Activated naive CD4-positive, alpha-beta T cell treated with anti-CD3 and anti-CD28 coated beads, Interleukin-2, amount 50 U/mL, for 24 hours (primary cell): ENCODE data around the gene DOC2A.
"Not testable (repeated sequence)": the region's sequence is repeated elsewhere in the genome, so short reads cannot be mapped to it uniquely, and the experiment has no call there.

Source experiments
- H3K27ac Mint-ChIP-seq: one replicate; pipeline ENCODE4 v1.8.0; 2021; ENCODE audit warnings: mild to moderate bottlenecking, mixed read lengths
- H3K27me3 Mint-ChIP-seq: one replicate; pipeline ENCODE4 v1.8.0; 2021; ENCODE audit warnings: mixed read lengths
- H3K36me3 Mint-ChIP-seq: one replicate; pipeline ENCODE4 v1.8.0; 2021; ENCODE audit warnings: mixed read lengths
- H3K4me1 Mint-ChIP-seq: one replicate; pipeline ENCODE4 v1.8.0; 2021; ENCODE audit warnings: mixed read lengths
- H3K4me3 Mint-ChIP-seq: one replicate; pipeline ENCODE4 v1.8.0; 2021; ENCODE audit warnings: mild to moderate bottlenecking, mixed read lengths
- H3K9me3 Mint-ChIP-seq: one replicate; pipeline ENCODE4 v1.8.0; 2021; ENCODE audit warnings: mixed read lengths

Gene DOC2A

DNA sequence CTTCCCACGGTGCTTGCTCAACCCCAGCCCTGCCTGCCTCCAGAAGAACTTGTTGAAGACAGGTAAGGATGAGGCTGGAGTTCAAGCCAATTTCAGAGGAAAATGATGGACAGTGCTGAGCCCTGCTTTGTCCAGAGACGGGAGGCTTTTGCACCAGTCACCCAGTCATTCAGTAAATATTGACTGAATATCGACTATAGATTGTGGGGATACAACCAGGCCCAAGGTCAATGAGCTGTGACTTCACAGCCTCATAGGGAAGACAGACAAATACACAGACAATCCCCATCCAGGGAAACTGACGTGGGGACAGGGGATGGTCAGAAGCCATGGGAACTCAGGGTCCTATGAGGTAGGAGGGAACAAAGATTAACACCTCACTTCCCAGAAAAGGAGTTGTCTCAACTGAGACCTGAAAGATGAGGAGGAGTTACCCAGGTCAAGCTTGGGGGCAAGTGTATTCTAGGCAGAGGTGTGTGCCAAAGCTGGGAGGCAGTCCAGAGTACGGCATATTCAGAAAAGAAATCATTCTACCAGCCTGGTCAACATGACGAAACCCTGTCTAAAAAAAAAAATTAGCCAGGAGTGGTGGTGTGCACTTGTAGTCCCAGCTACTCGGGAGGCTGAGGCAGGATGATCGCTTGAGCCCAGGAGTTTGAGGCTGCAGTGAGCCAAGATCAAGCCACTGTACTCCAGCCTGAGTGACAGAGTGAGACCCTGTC is 5.9 kb upstream of the DOC2A start:
- Mint-ChIP-seq H3K4me3 (no peak overlapping the region), H3K27me3 (peaks cover 2% of the 10 kb centered on the region), H3K36me3 (no peaks in the 10 kb centered on the region), H3K4me1 (peaks cover 10% of the 10 kb centered on the region), H3K9me3 (no peaks in the 10 kb centered on the region), H3K27ac (peak overlapping the region; percentile 46)

DNA sequence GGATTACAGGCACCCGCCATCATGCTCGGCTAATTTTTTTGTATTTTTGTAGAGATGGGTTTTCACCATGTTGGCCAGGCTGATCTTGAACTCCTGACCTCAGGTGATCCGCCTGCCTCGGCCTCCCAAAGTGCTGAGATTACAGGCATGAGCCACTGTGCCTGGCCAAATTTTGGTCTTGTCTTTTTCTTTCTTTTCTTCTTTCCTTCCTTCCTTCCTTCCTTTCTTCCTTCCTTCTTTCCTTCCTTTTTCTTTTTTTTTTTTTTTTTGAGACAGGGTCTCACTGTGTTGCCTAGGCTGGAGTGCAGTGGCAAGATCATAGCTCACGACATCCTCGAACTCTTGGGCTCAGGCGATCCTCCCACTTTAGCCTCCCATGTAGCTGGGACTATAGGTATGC is 4.6 kb upstream of the DOC2A start:
- not testable (repeated sequence) for H3K36me3 Mint-ChIP-seq, H3K4me3 Mint-ChIP-seq, H3K4me1 Mint-ChIP-seq, H3K9me3 Mint-ChIP-seq, H3K27me3 Mint-ChIP-seq
- H3K27ac Mint-ChIP-seq = peak overlapping the region; percentile 74

DNA sequence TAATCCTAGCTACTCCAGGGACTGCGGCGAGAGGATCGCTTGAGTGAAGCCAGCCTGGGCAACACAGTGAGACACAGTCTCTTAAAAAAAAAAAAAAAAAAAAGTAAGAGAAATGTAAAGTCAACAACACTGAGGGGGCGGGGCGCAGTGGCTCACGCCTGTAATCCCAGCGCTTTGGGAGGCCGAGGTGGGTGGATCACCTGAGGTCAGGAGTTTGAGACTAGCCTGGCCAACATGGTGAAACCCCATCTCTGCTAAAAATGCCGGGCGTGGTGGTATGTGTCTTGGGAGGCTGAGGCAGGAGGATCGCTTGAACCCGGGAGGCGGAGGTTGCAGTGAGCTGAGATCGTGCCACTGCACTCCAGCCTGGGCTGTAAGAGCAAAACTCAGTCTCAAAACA is 1.8 kb upstream of the DOC2A start:
- not testable (repeated sequence) for H3K27ac Mint-ChIP-seq, H3K9me3 Mint-ChIP-seq, H3K36me3 Mint-ChIP-seq, H3K27me3 Mint-ChIP-seq, H3K4me3 Mint-ChIP-seq, H3K4me1 Mint-ChIP-seq

DNA sequence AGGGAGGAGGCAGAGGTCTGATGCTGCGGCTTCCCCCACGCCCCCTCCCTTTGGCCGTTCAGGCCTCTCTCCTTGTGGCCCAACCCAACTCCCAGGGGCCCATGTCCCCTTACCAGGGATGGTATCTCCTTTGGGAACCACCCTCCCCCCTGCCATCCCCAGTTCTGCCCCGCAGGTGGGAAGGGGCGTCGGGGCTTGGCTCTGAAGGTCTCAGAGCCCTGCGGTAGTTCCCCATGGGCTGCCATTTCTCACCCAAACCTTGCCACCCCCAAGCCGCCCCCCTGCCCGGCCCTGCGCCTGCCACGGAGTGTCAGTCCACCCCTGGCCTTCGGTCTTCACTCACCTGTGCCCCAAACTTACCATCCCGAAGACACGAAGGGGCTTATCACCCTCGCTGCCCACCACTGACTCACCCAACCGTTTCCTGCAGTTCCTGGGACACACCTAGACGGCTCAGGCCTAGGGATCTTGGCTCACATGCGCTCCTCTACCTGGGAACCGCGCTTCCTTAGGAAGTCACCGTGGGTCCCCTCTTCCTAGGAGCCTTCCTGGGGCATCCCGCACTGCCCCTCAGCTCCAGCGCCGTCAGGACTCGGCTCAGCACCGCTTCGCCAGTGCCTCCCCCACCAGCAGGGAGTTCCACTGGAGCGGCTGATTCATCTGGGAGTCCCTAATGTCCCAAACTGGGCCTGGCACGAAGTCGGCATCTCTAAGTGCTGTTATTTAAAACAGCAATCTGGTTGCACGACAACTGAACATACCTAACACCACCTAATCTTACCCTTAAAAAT is 1.1 kb upstream of the DOC2A start:
- Mint-ChIP-seq H3K9me3 (no peaks in the 10 kb centered on the region), H3K36me3 (no peaks in the 10 kb centered on the region), H3K27me3 (peaks cover 5% of the 10 kb centered on the region), H3K4me1 (peaks cover 5% of the 10 kb centered on the region), H3K4me3 (peak overlapping the region; percentile 85), H3K27ac (peak overlapping the region; percentile 84)

DNA sequence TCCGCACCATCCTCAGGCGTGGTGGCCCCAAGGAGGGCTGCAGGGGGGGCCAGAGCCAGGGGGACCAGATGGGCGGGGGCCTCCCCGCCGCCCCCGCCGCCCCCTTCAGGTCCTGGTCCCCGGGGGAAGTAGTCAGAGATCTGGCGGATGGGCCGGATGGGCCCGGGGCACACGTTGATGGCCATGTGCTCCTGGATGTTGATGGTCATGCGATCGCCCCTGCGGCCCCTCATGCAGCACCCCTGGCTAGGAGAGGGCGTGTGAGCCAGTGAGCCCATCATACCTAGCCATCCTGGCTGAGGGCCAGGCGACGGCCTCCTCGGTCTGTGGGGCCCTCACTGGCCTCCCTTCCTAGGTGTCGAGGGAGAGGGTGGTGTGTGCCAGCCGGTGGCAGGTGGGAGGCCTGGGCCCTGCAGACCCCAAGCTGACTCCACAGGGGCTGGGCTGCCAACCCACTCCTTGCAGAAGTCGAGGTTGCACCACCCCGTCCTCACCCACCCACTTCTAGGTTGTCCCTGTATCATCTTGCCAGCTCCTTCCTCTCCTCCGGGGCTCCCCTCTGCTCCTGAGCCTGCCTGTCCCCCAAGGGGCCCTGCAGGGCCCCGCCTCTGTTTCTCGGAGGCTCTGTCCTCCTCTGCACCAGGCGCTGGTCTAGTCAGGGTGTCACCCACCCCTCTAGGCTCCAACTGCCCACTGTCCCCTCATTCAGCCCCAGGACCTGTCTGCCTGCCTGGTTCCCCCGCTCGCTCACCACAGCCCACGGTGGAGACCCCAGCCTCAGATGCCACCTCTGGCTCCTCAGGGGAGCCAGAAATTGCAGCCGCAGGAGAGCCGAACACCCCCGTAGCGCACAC is 610 bp downstream of the DOC2A start:
- H3K27ac Mint-ChIP-seq = no peak overlapping the region
- peak overlapping the region; percentile 78 for H3K4me3 Mint-ChIP-seq
- H3K36me3 Mint-ChIP-seq = no peaks in the 10 kb centered on the region
- peaks cover 5% of the 10 kb centered on the region for H3K27me3 Mint-ChIP-seq
- H3K4me1 Mint-ChIP-seq = peaks cover 5% of the 10 kb centered on the region
- no peaks in the 10 kb centered on the region for H3K9me3 Mint-ChIP-seq

DNA sequence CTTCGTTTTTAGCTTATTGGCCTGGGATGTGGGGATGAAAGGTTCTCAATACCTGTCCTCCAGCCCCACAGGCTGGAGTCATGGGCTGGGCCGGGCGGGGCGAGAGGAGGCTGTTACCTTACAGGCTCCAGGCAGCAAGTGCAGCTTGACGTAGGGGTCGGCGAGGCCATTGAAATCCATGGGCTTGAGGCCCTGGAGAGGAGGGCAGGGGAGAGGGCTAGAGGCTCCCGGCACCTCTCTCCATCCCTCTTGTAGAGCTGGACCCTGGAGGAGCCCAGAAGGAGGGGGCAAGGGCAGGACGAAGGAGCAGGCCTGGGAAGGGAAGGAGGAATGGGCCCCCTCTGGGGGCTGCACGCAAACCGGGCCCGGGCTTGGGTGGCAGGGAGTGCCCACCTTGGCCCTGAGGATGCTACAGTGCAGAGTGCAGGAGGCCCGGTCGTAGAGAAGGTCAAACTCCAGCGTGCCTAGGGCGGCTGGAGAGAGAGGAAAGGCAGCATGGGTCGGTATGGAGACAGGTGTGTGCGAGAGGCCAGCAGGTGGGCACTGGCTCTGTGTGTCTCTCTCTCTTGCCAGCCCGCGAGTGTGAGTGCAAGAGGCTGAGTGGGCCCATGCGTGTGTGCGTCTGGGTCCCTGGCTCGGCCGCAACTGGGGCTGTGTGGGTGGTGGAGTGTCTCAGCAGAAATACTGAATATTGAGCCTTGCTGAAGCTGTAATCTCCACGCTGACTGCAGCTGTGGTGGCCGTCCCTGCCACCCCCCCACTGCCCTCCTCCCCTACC is 1.6 kb downstream of the DOC2A start:
- no peaks in the 10 kb centered on the region for H3K36me3 Mint-ChIP-seq
- H3K4me3 Mint-ChIP-seq = no peak overlapping the region
- peak overlapping the region; percentile 30 for H3K27ac Mint-ChIP-seq
- peaks cover 5% of the 10 kb centered on the region for H3K4me1 Mint-ChIP-seq
- no peaks in the 10 kb centered on the region for H3K9me3 Mint-ChIP-seq
- peaks cover 5% of the 10 kb centered on the region for H3K27me3 Mint-ChIP-seq

DNA sequence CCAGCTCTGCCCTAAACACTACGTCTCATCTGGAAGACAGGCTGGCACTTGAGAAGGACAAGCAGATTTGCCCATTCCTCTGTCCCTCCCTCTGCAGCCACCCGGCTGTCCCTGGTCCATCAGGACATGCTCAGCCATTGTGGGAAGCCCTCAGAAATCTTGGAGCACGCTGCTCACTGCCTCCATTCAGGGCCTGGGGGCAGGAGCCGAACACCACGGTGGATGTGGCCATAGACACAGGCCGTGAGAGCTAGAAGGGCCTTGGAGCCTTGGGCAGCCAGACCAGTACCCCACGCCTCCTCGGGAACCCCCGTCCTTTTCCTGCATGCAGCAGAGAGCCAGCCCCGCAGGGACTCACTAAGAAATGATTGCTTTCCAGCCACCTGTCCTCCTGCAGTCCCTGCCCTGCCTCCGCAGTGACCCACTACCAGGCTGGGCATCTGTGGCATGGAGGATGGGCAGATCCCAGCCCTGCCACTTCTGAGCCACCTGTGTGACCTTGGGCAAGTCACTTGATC is 3.4 kb downstream of the DOC2A start:
- Mint-ChIP-seq H3K36me3 (no peaks in the 10 kb centered on the region), H3K27me3 (peaks cover 5% of the 10 kb centered on the region), H3K9me3 (no peaks in the 10 kb centered on the region), H3K27ac (no peak overlapping the region), H3K4me1 (peaks cover 5% of the 10 kb centered on the region), H3K4me3 (no peak overlapping the region)

DNA sequence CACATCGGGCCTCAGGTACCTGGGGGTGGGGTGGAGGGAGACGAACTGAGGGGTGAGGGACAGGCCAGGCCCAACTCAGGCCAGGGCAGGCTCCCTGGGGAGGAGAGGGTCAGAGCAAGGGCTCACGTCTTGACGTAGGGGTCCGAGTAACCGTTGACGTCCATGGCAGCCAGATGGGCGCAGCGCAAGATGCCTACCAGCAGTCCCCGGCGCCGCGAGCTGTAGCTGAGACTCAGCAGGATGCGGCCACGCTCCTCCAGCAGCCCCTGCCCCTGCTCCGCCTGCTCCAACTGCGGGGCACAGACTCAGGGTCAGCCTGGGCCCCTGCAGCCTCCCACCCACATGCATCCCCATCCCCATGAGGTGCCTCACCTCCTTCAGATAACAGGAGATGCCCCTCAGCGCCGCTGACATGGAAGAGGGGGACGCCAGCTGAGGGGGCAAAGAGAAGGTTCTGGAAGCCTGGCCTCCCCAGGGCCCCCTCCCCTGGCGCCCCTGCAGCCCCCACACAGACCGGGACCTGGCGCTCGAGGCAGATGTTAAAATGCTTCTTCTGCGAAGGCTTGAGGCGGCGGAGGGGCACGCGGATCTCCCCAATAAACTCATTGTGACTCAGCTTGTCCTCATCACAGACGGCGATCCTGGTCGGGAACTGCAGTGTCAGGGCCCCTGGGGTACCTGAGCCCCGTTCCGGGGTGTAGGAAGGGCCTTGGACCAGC is 4.0 kb downstream of the DOC2A start:
- H3K36me3 Mint-ChIP-seq = no peaks in the 10 kb centered on the region
- H3K27me3 Mint-ChIP-seq = peaks cover 3% of the 10 kb centered on the region
- H3K9me3 Mint-ChIP-seq = no peaks in the 10 kb centered on the region
- H3K4me3 Mint-ChIP-seq = no peak overlapping the region
- H3K4me1 Mint-ChIP-seq = peaks cover under 1% of the 10 kb centered on the region
- H3K27ac Mint-ChIP-seq = no peak overlapping the region

DNA sequence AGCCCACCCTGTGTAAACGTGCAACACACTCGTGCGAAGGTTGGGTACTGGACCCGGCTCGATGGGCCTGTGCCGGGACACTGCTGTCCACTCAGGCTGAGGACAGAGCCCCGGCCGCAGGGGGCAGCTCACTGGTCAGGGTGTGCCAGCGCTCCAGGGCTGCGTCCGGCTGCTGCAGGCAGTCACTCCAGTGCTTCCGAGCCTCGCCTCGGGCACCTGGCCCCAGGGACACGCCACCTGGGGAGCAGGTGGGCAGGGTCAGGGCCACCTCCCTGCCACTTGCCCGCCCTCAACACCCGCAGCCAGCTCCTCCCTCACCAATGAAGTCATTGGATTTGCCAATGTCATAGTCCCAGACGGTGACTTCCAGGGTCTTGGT is 4.7 kb downstream of the DOC2A start:
- H3K9me3 Mint-ChIP-seq = no peaks in the 10 kb centered on the region
- no peak overlapping the region for H3K4me3 Mint-ChIP-seq
- no peaks in the 10 kb centered on the region for H3K4me1 Mint-ChIP-seq
- no peak overlapping the region for H3K27ac Mint-ChIP-seq
- H3K36me3 Mint-ChIP-seq = no peaks in the 10 kb centered on the region
- peaks cover 3% of the 10 kb centered on the region for H3K27me3 Mint-ChIP-seq

DNA sequence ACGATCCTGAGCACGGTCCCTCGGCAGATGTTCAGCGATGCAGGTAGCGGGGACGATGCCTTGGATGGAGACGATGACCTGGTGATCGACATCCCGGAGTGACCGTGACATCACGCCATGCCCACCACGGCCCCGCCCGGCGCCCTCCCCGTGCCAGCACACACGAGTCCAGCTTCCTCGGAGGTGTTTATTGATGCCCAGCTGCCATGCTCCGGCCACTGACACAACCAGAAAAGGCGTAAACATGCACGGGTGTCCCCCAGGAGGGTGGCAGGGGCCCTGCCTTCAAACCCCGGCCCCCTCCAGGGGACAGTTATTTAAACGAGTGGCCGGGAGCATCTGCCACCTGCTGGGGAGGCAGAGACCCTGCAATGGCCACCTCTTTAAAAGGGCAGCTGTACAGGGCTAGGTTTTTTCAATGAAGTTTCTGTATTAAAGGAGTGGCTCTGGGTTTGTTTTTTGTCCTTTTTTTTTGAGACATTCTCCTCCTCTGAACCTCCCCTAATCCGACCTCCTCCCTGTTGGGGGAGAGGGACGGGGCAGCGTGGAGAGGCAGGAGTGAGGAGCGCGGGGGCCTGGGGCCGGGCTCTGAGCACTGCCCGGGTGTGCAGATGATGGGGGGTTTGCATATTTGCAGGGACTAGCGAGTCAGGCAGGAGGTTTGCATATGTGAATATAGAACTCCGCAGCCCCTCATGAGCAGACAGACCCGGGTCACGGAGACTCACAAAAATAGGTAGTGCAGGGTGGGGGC is 5.3 kb downstream of the DOC2A start:
- Mint-ChIP-seq H3K36me3 (no peaks in the 10 kb centered on the region), H3K4me1 (no peaks in the 10 kb centered on the region), H3K9me3 (no peaks in the 10 kb centered on the region), H3K27ac (no peak overlapping the region), H3K4me3 (no peak overlapping the region), H3K27me3 (peaks cover 2% of the 10 kb centered on the region)

DNA sequence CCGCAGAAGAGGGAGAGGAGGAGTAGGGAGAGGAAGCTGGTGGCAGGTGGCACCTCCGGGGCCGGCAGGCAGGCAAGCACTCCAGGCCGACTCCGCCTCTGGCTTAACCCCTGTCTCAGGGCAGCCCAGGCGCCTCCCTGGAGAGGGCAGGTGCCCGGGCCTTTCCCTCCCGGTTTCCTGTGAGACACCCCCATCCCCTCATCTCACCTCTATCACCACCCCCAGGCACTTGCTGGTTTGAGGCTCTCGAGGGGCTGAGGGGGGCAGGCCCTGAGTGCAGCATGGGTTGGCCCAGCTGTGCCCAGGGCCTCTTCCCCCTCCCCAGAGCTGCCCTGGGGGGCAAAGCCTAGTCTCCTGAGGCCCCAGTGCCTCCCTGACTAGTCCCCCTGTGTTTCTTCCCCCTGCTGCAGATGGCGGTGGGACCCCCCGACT is 6.0 kb downstream of the DOC2A start:
- Mint-ChIP-seq H3K4me1 (no peaks in the 10 kb centered on the region), H3K36me3 (no peaks in the 10 kb centered on the region), H3K9me3 (no peaks in the 10 kb centered on the region), H3K27ac (no peak overlapping the region), H3K27me3 (no peaks in the 10 kb centered on the region), H3K4me3 (no peak overlapping the region)

DNA sequence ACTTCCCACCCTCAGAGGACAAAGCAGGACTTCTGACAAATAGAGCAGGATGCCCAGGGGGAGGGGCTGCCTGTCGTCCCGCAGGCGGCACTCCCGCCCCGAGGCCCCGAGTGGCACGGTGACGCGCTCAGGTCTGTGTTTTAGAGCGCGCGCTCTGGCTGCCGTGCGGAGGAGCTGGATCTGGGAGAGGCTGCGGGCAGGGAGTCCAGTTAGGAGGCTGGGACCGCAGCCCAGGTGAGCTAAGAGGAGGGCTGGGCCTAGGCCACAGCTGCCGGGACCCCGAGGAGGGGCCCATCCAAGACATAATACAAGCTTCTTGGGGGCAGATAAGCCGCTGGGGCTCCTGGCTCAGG is 6.4 kb downstream of the DOC2A start:
- H3K27me3 Mint-ChIP-seq = no peaks in the 10 kb centered on the region
- no peak overlapping the region for H3K4me3 Mint-ChIP-seq
- no peaks in the 10 kb centered on the region for H3K9me3 Mint-ChIP-seq
- H3K27ac Mint-ChIP-seq = no peak overlapping the region
- H3K36me3 Mint-ChIP-seq = no peaks in the 10 kb centered on the region
- H3K4me1 Mint-ChIP-seq = peaks cover 2% of the 10 kb centered on the region

DNA sequence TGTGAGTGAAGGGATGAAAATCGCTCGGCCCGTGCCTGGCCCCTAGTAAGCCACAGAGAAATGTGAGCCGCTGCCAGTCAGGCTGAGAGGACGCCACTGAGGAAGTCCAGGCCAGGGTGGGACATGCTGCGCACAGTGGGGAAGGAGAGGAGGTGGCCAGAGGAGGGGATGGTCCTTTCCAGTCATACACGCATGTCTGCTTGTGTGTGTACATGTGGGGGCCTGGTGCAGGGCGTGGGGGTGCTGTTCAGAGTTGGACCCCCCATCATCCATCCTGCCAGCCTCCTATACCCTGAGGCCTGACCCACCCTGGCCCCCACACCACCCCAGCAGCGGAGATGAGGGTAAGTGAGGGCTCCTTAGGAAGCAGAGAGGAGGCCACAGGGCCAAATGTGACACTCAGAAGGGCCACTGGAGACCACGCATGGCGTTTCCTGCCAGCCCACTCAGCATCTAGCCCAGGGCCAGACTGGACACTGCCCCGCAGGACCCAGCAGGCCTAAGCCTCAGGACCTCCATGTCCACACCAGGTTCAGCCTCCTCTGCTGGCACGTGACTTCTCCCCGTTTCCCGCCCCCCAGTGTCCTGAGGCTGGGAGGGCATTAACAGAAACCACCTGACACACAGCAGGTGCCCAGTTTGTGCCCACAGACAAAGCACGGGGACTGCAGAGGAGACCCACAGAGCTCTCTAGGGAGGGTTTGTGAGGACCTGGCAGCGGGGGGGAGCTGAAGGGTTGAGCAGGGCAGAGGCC is 7.0 kb downstream of the DOC2A start:
- Mint-ChIP-seq H3K9me3 (no peaks in the 10 kb centered on the region), H3K36me3 (no peaks in the 10 kb centered on the region), H3K27me3 (no peaks in the 10 kb centered on the region), H3K4me1 (peaks cover 7% of the 10 kb centered on the region), H3K4me3 (no peak overlapping the region), H3K27ac (no peak overlapping the region)
